Endothelial cell (in vitro differentiated cells): ENCODE results near the gene SERPINB1. TPM values are rescaled to one million over a fixed set of nuclear protein-coding genes. Genes with fewer than 3 reads are reported as not detected.

Source experiments
- DNase-seq: peaks from one replicate; pipeline ENCODE4 v3.0.0; 2021; ENCODE audit warnings: low spot score
- H3K27ac Mint-ChIP-seq: one replicate; pipeline ENCODE4 v1.8.0; 2021; ENCODE audit warnings: mixed read lengths, inconsistent platforms; ENCODE audit not compliant: unreplicated experiment
- H3K27me3 Mint-ChIP-seq: one replicate; pipeline ENCODE4 v1.8.0; 2021; ENCODE audit warnings: mild to moderate bottlenecking, moderate library complexity, mixed read lengths, inconsistent platforms; ENCODE audit not compliant: unreplicated experiment
- H3K36me3 Mint-ChIP-seq: one replicate; pipeline ENCODE4 v1.8.0; 2021; ENCODE audit warnings: mild to moderate bottlenecking, low read depth, mixed read lengths, inconsistent platforms; ENCODE audit not compliant: unreplicated experiment
- H3K4me1 Mint-ChIP-seq: one replicate; pipeline ENCODE4 v1.8.0; 2021; ENCODE audit warnings: mild to moderate bottlenecking, mixed read lengths, inconsistent platforms; ENCODE audit not compliant: unreplicated experiment
- H3K4me3 Mint-ChIP-seq: one replicate; pipeline ENCODE4 v1.8.0; 2021; ENCODE audit warnings: mild to moderate bottlenecking, mixed read lengths, inconsistent platforms; ENCODE audit not compliant: unreplicated experiment
- H3K9me3 Mint-ChIP-seq: one replicate; pipeline ENCODE4 v1.8.0; 2021; ENCODE audit warnings: mixed read lengths, inconsistent platforms; ENCODE audit not compliant: unreplicated experiment
- total RNA-seq: library from RNA; stranded (reverse); fragmentation: NEBNext Ultra II Directional; extraction: Animal tissue kit (Norgen Biotek cat#: 25700); gene quantifications from one replicate; pipeline ENCODE4 v1.2.1, GENCODE V29; 2021; ENCODE audit not compliant: unreplicated experiment
- TF ChIP-seq, protein P1 (sequence below): fragments of 200-600 bp; sonication (generic); IDR thresholded peaks from one replicate; pipeline ENCODE4 v1.5.0; 2021; ENCODE audit warnings: antibody characterized with exemption; ENCODE audit not compliant: unreplicated experiment

Gene SERPINB1
- total RNA-seq, 1 donor from 2014 or later, result 16.6 TPM

DNA sequence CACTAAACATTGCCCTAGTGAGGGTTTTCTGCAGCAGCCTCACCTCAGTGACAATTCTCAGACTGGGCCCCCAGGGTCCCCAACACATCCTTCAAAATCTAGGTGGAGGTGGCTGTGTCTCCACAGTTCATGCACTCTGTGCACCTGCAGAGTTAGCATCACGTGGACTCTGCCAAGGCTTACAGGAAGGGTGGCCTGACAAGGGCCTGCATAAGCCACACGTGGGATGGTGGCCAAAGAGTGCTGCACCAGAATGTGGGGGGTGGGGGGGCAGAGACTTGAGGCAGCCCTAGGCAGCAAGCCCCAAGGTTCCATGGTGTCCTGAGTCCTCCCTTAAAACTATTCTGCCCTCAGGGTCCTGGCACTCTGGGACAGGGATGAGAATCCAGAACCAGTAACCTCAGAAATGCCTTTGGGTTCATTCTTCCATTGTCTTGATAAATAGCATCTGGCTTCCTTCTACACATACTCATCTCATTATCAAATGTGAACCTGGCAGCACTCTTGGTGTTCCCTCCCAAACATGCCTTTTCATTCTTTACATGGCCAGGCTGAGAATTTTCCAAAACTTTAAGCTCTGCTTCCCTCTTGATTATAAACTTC, 1.6 kb upstream of the SERPINB1 start:
- Mint-ChIP-seq H3K4me1 (peaks cover 22% of the 10 kb centered on the region), H3K4me3 (no peak overlapping the region), H3K36me3 (peaks cover 12% of the 10 kb centered on the region), H3K27ac (no peak overlapping the region), H3K9me3 (no peaks in the 10 kb centered on the region), H3K27me3 (peaks cover 3% of the 10 kb centered on the region)
- DNase-seq, result no peak
- TF ChIP-seq, protein P1, sequence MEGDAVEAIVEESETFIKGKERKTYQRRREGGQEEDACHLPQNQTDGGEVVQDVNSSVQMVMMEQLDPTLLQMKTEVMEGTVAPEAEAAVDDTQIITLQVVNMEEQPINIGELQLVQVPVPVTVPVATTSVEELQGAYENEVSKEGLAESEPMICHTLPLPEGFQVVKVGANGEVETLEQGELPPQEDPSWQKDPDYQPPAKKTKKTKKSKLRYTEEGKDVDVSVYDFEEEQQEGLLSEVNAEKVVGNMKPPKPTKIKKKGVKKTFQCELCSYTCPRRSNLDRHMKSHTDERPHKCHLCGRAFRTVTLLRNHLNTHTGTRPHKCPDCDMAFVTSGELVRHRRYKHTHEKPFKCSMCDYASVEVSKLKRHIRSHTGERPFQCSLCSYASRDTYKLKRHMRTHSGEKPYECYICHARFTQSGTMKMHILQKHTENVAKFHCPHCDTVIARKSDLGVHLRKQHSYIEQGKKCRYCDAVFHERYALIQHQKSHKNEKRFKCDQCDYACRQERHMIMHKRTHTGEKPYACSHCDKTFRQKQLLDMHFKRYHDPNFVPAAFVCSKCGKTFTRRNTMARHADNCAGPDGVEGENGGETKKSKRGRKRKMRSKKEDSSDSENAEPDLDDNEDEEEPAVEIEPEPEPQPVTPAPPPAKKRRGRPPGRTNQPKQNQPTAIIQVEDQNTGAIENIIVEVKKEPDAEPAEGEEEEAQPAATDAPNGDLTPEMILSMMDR, result no peak

DNA sequence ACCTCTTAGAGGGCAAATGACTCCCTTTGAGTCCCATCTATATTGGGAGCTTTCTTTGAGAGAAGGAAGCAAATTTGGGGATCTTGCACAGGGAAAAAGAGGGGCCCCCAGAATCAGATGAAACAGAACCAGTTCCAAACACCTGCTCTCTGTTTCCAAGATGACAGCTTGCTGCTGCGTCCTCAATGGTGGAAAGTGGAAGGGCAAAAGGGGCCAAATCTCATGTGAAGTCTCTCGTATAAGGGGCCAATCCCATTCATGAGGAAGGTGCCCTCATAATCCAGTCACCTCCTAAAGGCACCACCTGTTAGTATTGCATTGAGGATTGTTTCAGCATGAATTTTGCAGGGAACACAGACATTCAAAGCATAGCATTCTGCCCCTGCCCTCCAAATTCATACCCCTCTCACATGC, 483 bp upstream of the SERPINB1 start:
- Mint-ChIP-seq H3K36me3 (peaks cover 12% of the 10 kb centered on the region), H3K27ac (peak overlapping the region; percentile 31), H3K9me3 (no peaks in the 10 kb centered on the region), H3K27me3 (peaks cover 3% of the 10 kb centered on the region), H3K4me1 (peaks cover 21% of the 10 kb centered on the region), H3K4me3 (peak overlapping the region; percentile 69)
- no peak for DNase-seq
- TF ChIP-seq, protein P1, result no peak

DNA sequence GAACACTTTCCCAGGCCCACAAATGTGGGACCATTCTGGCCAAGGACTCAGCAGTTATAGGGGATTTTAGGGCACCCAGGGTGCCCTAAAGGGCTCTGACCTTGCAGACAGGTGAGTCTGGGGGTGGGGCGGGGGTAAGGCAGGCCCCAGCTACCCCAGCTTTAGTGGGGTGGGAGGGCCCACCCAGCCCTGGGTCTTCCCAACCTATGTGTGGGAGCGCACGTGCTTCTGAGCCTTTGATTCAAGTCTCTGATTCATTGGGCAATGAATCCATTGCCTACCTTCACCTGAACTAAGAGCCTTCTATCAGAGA, 958 bp downstream of the SERPINB1 start:
- Mint-ChIP-seq H3K4me3 (no peak overlapping the region), H3K36me3 (peaks cover 16% of the 10 kb centered on the region), H3K27me3 (peaks cover 3% of the 10 kb centered on the region), H3K27ac (peak overlapping the region; percentile 74), H3K4me1 (peaks cover 17% of the 10 kb centered on the region), H3K9me3 (no peaks in the 10 kb centered on the region)
- DNase-seq, result no peak
- TF ChIP-seq, protein P1, result no peak

DNA sequence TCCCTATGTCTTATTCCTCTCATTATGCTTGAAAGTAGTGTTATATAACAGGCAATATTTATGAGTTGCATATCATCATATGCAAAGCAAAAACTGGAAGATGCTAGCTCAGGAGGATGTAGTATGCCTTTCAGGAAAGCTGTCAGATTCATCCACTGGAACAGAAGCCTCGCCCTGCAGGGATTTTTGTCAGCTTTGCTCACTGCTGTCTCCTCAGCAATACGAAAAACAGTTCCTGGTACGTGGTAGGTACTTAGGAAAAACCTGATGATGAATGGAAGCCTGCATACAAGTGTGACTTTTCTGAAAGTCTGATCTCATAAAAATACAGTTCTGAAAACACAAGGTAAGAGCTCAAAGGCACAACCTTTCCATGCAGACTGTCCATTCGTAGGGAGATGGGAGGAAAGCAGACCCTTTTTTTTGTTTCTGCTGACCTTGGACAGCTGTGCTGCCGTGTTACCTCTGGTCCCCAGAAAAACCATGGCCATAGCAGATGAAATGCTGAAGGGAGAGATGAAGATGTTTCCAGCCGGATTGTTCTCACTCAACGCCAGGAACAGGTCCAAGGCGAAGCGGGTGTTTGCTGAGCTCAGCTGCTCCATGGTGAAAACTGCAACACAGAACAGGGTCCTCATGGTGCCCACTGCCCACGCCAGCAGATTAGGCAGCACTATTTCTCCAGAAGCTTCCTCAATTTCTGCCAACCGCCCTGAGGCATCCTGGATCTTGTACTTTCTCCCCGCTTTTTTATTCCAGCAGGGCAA, 1.5 kb downstream of the SERPINB1 start:
- DNase-seq, result no peak
- Mint-ChIP-seq H3K27me3 (peaks cover 3% of the 10 kb centered on the region), H3K4me1 (peaks cover 17% of the 10 kb centered on the region), H3K9me3 (no peaks in the 10 kb centered on the region), H3K27ac (peak overlapping the region; percentile 74), H3K4me3 (peak overlapping the region; percentile 76), H3K36me3 (peaks cover 20% of the 10 kb centered on the region)
- TF ChIP-seq, protein P1, result no peak
